HepG2 (cell line): ENCODE data around the gene HYOU1. TPM values are rescaled to one million over a fixed set of nuclear protein-coding genes. Genes with fewer than 3 reads are reported as not detected.

ENCODE experiments used
- CAMTA2 ChIP-seq: sonication (generic); formaldehyde crosslinking; IDR thresholded peaks from 2 replicates; pipeline ENCODE4 v1.4.0; 2020; ENCODE audit warnings: mild to moderate bottlenecking, missing genetic modification reagents, borderline replicate concordance
- DZIP1 ChIP-seq: sonication (generic); formaldehyde crosslinking; IDR thresholded peaks from 2 replicates; pipeline ENCODE4 v1.5.0; 2020; ENCODE audit warnings: mild to moderate bottlenecking, missing genetic modification reagents
- HIVEP1 ChIP-seq: sonication (generic); formaldehyde crosslinking; IDR thresholded peaks from 2 replicates; pipeline ENCODE4 v1.4.0; 2020; ENCODE audit warnings: mild to moderate bottlenecking, missing genetic modification reagents
- IKZF4 ChIP-seq: sonication (generic); formaldehyde crosslinking; IDR thresholded peaks from 2 replicates; pipeline ENCODE4 v1.5.1; 2020; ENCODE audit warnings: borderline replicate concordance, mild to moderate bottlenecking, low read depth, missing genetic modification reagents; ENCODE audit errors: not compliant biosample characterization
- KDM3A ChIP-seq: IDR thresholded peaks from 2 replicates; pipeline ENCODE4 v1.6.1; 2018; ENCODE audit warnings: low read depth, missing compliant biosample characterization
- ZBTB3 ChIP-seq: sonication (generic); formaldehyde crosslinking; IDR thresholded peaks from 2 replicates; pipeline ENCODE4 v1.4.0; 2020; ENCODE audit warnings: low read depth, mild to moderate bottlenecking, moderate library complexity, missing genetic modification reagents, borderline replicate concordance
- ZBTB43 ChIP-seq: sonication (generic); formaldehyde crosslinking; conservative IDR thresholded peaks from 2 replicates; pipeline ENCODE4 v1.4.0; 2020; ENCODE audit warnings: missing genetic modification reagents
- ZGPAT ChIP-seq: IDR thresholded peaks from 2 replicates; pipeline ENCODE4 v1.6.1; 2016; ENCODE audit warnings: mild to moderate bottlenecking
- ZNF12 ChIP-seq: sonication (generic); formaldehyde crosslinking; IDR thresholded peaks from 2 replicates; pipeline ENCODE4 v1.5.0; 2020; ENCODE audit warnings: missing genetic modification reagents
- ZNF207 ChIP-seq: fragments of 450-650 bp; IDR thresholded peaks from 2 replicates; pipeline ENCODE4 v1.6.1; 2016; ENCODE audit warnings: antibody characterized with exemption, borderline replicate concordance
- ZNF512B ChIP-seq: sonication (generic); formaldehyde crosslinking; IDR thresholded peaks from 2 replicates; pipeline ENCODE4 v1.5.1; 2020; ENCODE audit warnings: missing genetic modification reagents, mild to moderate bottlenecking, borderline replicate concordance
- polyA plus RNA-seq, 8 experiments: library from polyadenylated mRNA; depleted of rRNA in 3 of 8; stranded (reverse) in 7 of 8; unstranded in 1 of 8; fragments of >200 nt; fragmentation: Illumina TruSeq in 4 of 8; extraction: Trizol in 4 of 8; gene quantifications; 2 replicates each; pipeline versions ENCODE4 v1.2.1 to v1.2.3, GENCODE V29; 2011 to 2016; ENCODE audit warnings: low read depth in 4 of 8, missing spikeins in 1 of 8, mixed read lengths in 1 of 8; ENCODE audit not compliant: insufficient read depth in 1 of 8
- total RNA-seq, 5 experiments: library from RNA; depleted of rRNA; stranded (reverse); fragments of >200 nt; fragmentation: Illumina TruSeq; extraction: Trizol; gene quantifications; 2 replicates each; pipeline ENCODE4 v1.2.3, GENCODE V29; 2016; ENCODE audit warnings: low read depth in 1 of 5

The HYOU1 gene
- total and polyA plus RNA-seq, 2 of the 13 experiments (the other 11 are each of a cell fraction or from before 2014, with no cell fraction given): 127 to 155 TPM

- TF ChIP-seq HIVEP1 (CRISPR knock-in tag) (peak; percentile 72; the same call in 1 of the 2 replicates), IKZF4 (CRISPR knock-in tag) (peak; percentile 98), ZGPAT (peak; percentile 95), ZNF512B (CRISPR knock-in tag) (no peak), ZNF207 (no peak), CAMTA2 (CRISPR knock-in tag) (peak; percentile 71; the same call in 1 of the 2 replicates), ZNF12 (CRISPR knock-in tag) (no peak), DZIP1 (peak; percentile 72), ZBTB43 (CRISPR knock-in tag) (peak; percentile 57), ZBTB3 (CRISPR knock-in tag) (peak; percentile 63; the same call in 1 of the 2 replicates), KDM3A (CRISPR knock-in tag) (no peak)
Measured at GRCh38 chr11:119095066-119095880, 38.3 kb upstream of the HYOU1 start (continued).
